Eye (tissue), 1 donor: ENCODE results near the gene PRKCH.

ENCODE experiments used
- DNase-seq: peaks from one replicate; pipeline ENCODE4 v3.0.0-alpha.2; 2015

Gene PRKCH

GRCh38 chr14:61538464-61539022 is 217.2 kb downstream of the PRKCH start:
- no peak for DNase-seq

- DNase-seq: no peak
Measured at GRCh38 chr14:61539631-61540030, 218.3 kb downstream of the PRKCH start.

GRCh38 chr14:61540931-61541330 is 219.6 kb downstream of the PRKCH start:
- no peak for DNase-seq

GRCh38 chr14:61542848-61543790 is 221.7 kb downstream of the PRKCH start:
- DNase-seq: no peak

- no peak for DNase-seq
Measured at GRCh38 chr14:61543946-61544345, 222.6 kb downstream of the PRKCH start.

- DNase-seq: no peak
Measured at GRCh38 chr14:61544448-61545330, 223.3 kb downstream of the PRKCH start.

- no peak for DNase-seq
Measured at GRCh38 chr14:61545726-61546455, 224.5 kb downstream of the PRKCH start.

- DNase-seq: no peak
Measured at GRCh38 chr14:61547186-61548069, 226.0 kb downstream of the PRKCH start.

GRCh38 chr14:61549425-61549824 is 228.0 kb downstream of the PRKCH start:
- no peak for DNase-seq

- DNase-seq: no peak
Measured at GRCh38 chr14:61551384-61551783, 230.0 kb downstream of the PRKCH start.

GRCh38 chr14:61552241-61552640 is 230.9 kb downstream of the PRKCH start:
- no peak for DNase-seq

- DNase-seq: no peak
Measured at GRCh38 chr14:61553730-61554641, 232.6 kb downstream of the PRKCH start.

- DNase-seq: no peak
Measured at GRCh38 chr14:61555056-61555838, 233.9 kb downstream of the PRKCH start.

- no peak for DNase-seq
Measured at GRCh38 chr14:61556455-61556854, 235.1 kb downstream of the PRKCH start.

GRCh38 chr14:61557262-61557661 is 235.9 kb downstream of the PRKCH start:
- no peak for DNase-seq

GRCh38 chr14:61557854-61558253 is 236.5 kb downstream of the PRKCH start:
- DNase-seq: no peak

- no peak for DNase-seq
Measured at GRCh38 chr14:61558271-61558670, 236.9 kb downstream of the PRKCH start.

- DNase-seq: no peak
Measured at GRCh38 chr14:61559641-61560201, 238.3 kb downstream of the PRKCH start.

- DNase-seq: no peak
Measured at GRCh38 chr14:61560323-61560722, 238.9 kb downstream of the PRKCH start.
